Progenitor cell of endocrine pancreas (in vitro differentiated cells): ENCODE measurements around the gene LMAN1. TPM values are rescaled to one million over a fixed set of nuclear protein-coding genes. Genes with fewer than 3 reads are reported as not detected.
A peak's percentile ranks its signal among the peaks of the same experiment; 100 is the strongest.

Experiments
- DNase-seq: peaks from one replicate; pipeline ENCODE4 v3.0.0; 2021; ENCODE audit warnings: low spot score; ENCODE audit not compliant: unreplicated experiment
- H3K27ac Mint-ChIP-seq: 2 replicates; pipeline ENCODE4 v1.8.0; 2021; ENCODE audit warnings: mild to moderate bottlenecking, moderate library complexity, mixed read lengths
- H3K27me3 Mint-ChIP-seq: 2 replicates; pipeline ENCODE4 v1.8.0; 2021; ENCODE audit warnings: mixed read lengths
- H3K36me3 Mint-ChIP-seq: 2 replicates; pipeline ENCODE4 v1.8.0; 2022; ENCODE audit warnings: mixed read lengths; ENCODE audit not compliant: insufficient read depth
- H3K4me1 Mint-ChIP-seq: 2 replicates; pipeline ENCODE4 v1.8.0; 2021; ENCODE audit warnings: low read depth, mixed read lengths
- H3K4me3 Mint-ChIP-seq: 2 replicates; pipeline ENCODE4 v1.8.0; 2021; ENCODE audit warnings: low read depth, mild to moderate bottlenecking, moderate library complexity, mixed read lengths
- H3K9me3 Mint-ChIP-seq: 2 replicates; pipeline ENCODE4 v1.8.0; 2021; ENCODE audit warnings: low read depth, mixed read lengths
- total RNA-seq: library from RNA; stranded (reverse); gene quantifications from 2 replicates; pipeline ENCODE4 v1.2.1, GENCODE V29; 2021
- TF ChIP-seq, protein P1 (sequence below): fragments of 200-600 bp; sonication (generic); IDR thresholded peaks from one replicate; pipeline ENCODE4 v1.5.0; 2021; ENCODE audit warnings: antibody characterized with exemption, mild to moderate bottlenecking; ENCODE audit not compliant: unreplicated experiment

Gene LMAN1
- total RNA-seq, 1 donor from 2014 or later = 78.2 TPM

DNA sequence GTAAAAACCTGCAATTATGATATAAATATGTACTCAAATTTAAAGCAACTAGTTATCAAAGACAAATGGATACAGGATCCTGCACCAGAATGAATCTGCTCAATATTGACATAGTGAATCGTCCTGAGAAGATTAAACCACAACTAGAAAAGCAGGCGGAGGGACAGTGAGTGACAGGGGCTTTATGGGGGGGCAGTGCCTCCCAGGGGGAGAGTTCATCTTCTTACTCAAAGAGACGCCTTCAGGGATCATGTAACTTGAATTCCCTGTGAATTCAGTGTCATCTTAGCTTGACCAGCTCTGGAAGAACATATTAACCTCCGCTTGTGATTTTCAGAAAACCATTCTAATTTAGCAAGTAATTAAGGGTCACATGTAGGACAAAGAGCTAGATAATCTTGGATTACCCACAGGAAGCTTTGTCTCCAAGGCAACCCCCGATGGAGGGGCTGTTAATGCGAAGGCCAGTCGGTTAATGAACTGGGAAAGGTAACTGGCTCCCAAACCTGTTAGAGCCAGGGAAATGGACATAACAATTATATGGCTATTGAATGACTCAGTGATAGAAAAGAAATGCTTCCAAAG is 17.4 kb upstream of the LMAN1 start:
- no peaks in the 10 kb centered on the region for H3K9me3 Mint-ChIP-seq
- H3K27ac Mint-ChIP-seq = no peak overlapping the region
- H3K4me3 Mint-ChIP-seq = no peak overlapping the region
- no peaks in the 10 kb centered on the region for H3K36me3 Mint-ChIP-seq
- TF ChIP-seq, protein P1, sequence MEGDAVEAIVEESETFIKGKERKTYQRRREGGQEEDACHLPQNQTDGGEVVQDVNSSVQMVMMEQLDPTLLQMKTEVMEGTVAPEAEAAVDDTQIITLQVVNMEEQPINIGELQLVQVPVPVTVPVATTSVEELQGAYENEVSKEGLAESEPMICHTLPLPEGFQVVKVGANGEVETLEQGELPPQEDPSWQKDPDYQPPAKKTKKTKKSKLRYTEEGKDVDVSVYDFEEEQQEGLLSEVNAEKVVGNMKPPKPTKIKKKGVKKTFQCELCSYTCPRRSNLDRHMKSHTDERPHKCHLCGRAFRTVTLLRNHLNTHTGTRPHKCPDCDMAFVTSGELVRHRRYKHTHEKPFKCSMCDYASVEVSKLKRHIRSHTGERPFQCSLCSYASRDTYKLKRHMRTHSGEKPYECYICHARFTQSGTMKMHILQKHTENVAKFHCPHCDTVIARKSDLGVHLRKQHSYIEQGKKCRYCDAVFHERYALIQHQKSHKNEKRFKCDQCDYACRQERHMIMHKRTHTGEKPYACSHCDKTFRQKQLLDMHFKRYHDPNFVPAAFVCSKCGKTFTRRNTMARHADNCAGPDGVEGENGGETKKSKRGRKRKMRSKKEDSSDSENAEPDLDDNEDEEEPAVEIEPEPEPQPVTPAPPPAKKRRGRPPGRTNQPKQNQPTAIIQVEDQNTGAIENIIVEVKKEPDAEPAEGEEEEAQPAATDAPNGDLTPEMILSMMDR = no peak
- DNase-seq = no peak
- H3K4me1 Mint-ChIP-seq = peaks cover 10% of the 10 kb centered on the region
- H3K27me3 Mint-ChIP-seq = peaks cover 25% of the 10 kb centered on the region

GRCh38 chr18:59374128-59374527 is 15.1 kb upstream of the LMAN1 start:
- DNase-seq = no peak
- H3K4me3 Mint-ChIP-seq = no peak overlapping the region
- H3K4me1 Mint-ChIP-seq = peaks cover 10% of the 10 kb centered on the region
- no peak overlapping the region for H3K27ac Mint-ChIP-seq
- H3K36me3 Mint-ChIP-seq = no peaks in the 10 kb centered on the region
- H3K27me3 Mint-ChIP-seq = peaks cover 12% of the 10 kb centered on the region
- H3K9me3 Mint-ChIP-seq = no peaks in the 10 kb centered on the region
- TF ChIP-seq, protein P1 = no peak

DNA sequence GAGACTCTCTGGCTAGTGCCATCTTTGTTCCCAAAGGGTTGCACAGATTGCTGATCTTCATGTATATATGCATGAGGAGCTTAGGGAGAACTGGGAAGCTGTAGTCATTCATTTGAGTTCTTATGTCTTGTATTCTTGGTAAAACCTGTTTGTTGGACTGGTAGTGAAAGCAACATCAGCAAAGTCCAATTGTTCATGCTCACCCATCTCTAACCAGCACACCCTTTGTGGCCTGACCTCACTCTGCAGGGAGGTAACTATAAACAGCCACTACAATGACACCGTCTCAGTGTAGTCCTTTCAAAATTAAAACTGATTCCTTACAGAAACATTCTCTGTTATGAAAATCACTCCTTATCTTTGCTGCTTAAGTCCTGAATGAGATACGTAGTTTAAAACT is 13.9 kb upstream of the LMAN1 start:
- no peak for DNase-seq
- no peak overlapping the region for H3K27ac Mint-ChIP-seq
- H3K4me1 Mint-ChIP-seq = peaks cover 10% of the 10 kb centered on the region
- TF ChIP-seq, protein P1 = no peak
- H3K4me3 Mint-ChIP-seq = no peak overlapping the region
- H3K36me3 Mint-ChIP-seq = no peaks in the 10 kb centered on the region
- H3K27me3 Mint-ChIP-seq = peaks cover 7% of the 10 kb centered on the region
- no peaks in the 10 kb centered on the region for H3K9me3 Mint-ChIP-seq

GRCh38 chr18:59360381-59360780 is 1.3 kb upstream of the LMAN1 start:
- Mint-ChIP-seq H3K4me3 (peak overlapping the region; percentile 21), H3K27ac (no peak overlapping the region), H3K4me1 (peaks cover 15% of the 10 kb centered on the region), H3K9me3 (no peaks in the 10 kb centered on the region), H3K27me3 (peaks cover 6% of the 10 kb centered on the region), H3K36me3 (peaks cover 1% of the 10 kb centered on the region)
- DNase-seq = no peak
- TF ChIP-seq, protein P1 = no peak

- H3K27ac Mint-ChIP-seq = no peak overlapping the region
- peaks cover 6% of the 10 kb centered on the region for H3K27me3 Mint-ChIP-seq
- no peaks in the 10 kb centered on the region for H3K9me3 Mint-ChIP-seq
- DNase-seq = no peak
- H3K36me3 Mint-ChIP-seq = peaks cover 4% of the 10 kb centered on the region
- peaks cover 15% of the 10 kb centered on the region for H3K4me1 Mint-ChIP-seq
- H3K4me3 Mint-ChIP-seq = peak overlapping the region; percentile 69
- TF ChIP-seq, protein P1 = no peak
Measured at GRCh38 chr18:59359576-59359952, 499 bp upstream of the LMAN1 start.
